GM18873 (cell line): Measurements from ENCODE around the gene FHDC1.

ENCODE experiments used
- ATAC-seq: cut with Tn5 transposase; IDR thresholded peaks from one replicate; pipeline ENCODE4 v1.9.1; 2021; ENCODE audit warnings: mild to moderate bottlenecking, moderate library complexity, moderate number of reproducible peaks; ENCODE audit not compliant: unreplicated experiment, low FRiP score

The FHDC1 gene

DNA sequence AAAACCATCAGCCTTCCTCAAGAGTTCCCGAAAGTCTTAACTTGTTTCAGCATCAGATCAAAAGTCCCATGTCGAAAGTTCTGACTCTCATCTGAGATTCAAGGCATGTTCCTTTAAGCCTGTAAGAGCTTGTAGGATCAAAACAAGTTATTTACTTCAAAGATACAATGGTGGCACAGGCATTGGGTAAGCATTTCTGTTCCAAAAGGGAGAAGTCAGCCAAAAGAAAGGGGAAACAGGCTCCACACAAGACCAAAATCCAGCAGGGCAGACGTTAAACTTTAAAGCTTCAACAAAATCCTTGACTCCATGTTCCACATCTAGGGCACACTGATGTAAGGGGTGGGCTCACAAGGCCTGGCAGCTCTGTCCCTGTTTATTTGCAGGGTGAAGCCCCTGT, 91.7 kb downstream of the FHDC1 start:
- ATAC-seq = no peak

DNA sequence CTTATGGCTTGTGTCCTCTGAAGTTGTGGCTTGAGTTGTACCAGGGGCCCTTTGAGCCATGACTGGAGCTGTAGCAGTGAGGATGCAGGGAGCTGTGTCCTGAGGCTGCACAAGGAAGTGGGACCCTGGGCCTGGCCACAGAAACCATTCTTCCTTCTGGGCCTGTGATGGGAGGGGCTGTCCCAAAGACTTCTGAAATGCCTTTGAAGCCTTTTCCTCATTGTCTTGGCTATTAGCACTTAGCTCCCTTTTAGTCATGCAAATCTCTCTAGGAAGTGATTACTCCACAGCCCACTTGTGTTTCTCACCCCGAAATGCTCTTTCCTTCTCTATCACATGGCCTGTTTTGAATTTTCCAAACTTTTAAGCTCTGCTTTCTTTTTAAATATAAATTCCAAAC, 92.4 kb downstream of the FHDC1 start:
- ATAC-seq = no peak
